HCT116 (cell line): Measurements from ENCODE around the gene SMIM24. TPM values are rescaled to one million over a fixed set of nuclear protein-coding genes. Genes with fewer than 3 reads are reported as not detected.

Experiments
- ATAC-seq: fragments of 200-7000 bp; cut with Tn5 transposase; 2 replicates; pipeline ENCODE4 v1.9.1; 2020; ENCODE audit warnings: mild to moderate bottlenecking, moderate library complexity
- BruUV-seq: library from RNA; stranded (reverse); fragments of 400-500 nt; replicated peaks from 2 replicates; lab custom pipeline; 2021; lab: Mats Ljungman, UMichigan
- CTCF ChIA-PET: fragments of 300-600 bp; sonication (Branson Sonifier 250); formaldehyde crosslinking; loops from one replicate; lab custom pipeline; 2021; ENCODE audit warnings: antibody characterized with exemption; lab: Charles Lee
- POLR2A ChIA-PET: fragments of 300-600, 350-600 bp; sonication (Branson Sonifier 250); formaldehyde crosslinking; loops from one replicate; lab custom pipeline; 2021; ENCODE audit warnings: antibody characterized with exemption; lab: Charles Lee
- RAD21 ChIA-PET, 2 experiments: fragments of 300-600 bp; sonication (Branson Sonifier 250); formaldehyde crosslinking; loops; one replicate each; lab custom pipeline; 2023; ENCODE audit warnings: low total read pairs in 2 of 2; ENCODE audit not compliant: uncharacterized antibody in 2 of 2, unreplicated experiment in 2 of 2, low non-redundant PET in 1 of 2; lab: Charles Lee
- DNase-seq: peaks from one replicate; pipeline ENCODE4 v3.0.0-alpha.2; 2010; ENCODE audit warnings: low read depth, low spot score
- H2AFZ ChIP-seq: fragments of 200-600 bp; shearing (Covaris generic), sonication (generic); 2 replicates; pipeline ENCODE4 v1.6.1; 2017; ENCODE audit warnings: low read depth, mixed run types, mixed read lengths, antibody characterized with exemption, low read length; ENCODE audit not compliant: poor library complexity, severe bottlenecking
- H3K27ac ChIP-seq: 2 replicates; pipeline ENCODE4 v1.5.1; 2012; ENCODE audit warnings: low read depth, low read length
- H3K27me3 ChIP-seq: fragments of 200-600 bp; sonication (generic); 2 replicates; pipeline ENCODE4 v1.6.1; 2016; ENCODE audit warnings: mixed run types, low read length, mixed read lengths; ENCODE audit not compliant: insufficient read depth
- H3K36me3 ChIP-seq, 2 experiments: fragments of 200-500 bp in 1 of 2; fragments of 200-600 bp in 1 of 2; sonication (Bioruptor generic) in 1 of 2; sonication (generic) in 1 of 2; 2 replicates each; pipeline versions ENCODE4 v1.5.1 to v1.6.1; 2014 to 2016; ENCODE audit warnings: low read length in 2 of 2, inconsistent platforms in 1 of 2, mixed read lengths in 1 of 2, mixed run types in 1 of 2; ENCODE audit not compliant: insufficient read depth in 2 of 2, control insufficient read depth in 1 of 2
- H3K4me1 ChIP-seq, 2 experiments: fragments of 200-600 bp in 1 of 2; sonication (generic) in 1 of 2; 2 replicates each; pipeline versions ENCODE4 v1.5.1 to v1.6.1; 2012 to 2017; ENCODE audit warnings: low read length in 2 of 2, inconsistent platforms in 1 of 2, mild to moderate bottlenecking in 1 of 2, mixed read lengths in 1 of 2, mixed run types in 1 of 2, moderate library complexity in 1 of 2; ENCODE audit not compliant: insufficient read depth in 2 of 2, control insufficient read depth in 1 of 2
- H3K4me2 ChIP-seq: fragments of 200-600 bp; sonication (generic); 2 replicates; pipeline ENCODE4 v1.6.1; 2017; ENCODE audit warnings: mixed run types, low read length, mixed read lengths
- H3K4me3 ChIP-seq, 2 experiments: fragments of 200-600 bp in 1 of 2; sonication (generic) in 1 of 2; replicated peaks in 1 of 2; 2 replicates each; pipeline ENCODE4 v1.5.1; 2011 to 2016; ENCODE audit warnings: low read length in 2 of 2, control low read depth in 1 of 2, low read depth in 1 of 2, mild to moderate bottlenecking in 1 of 2, mixed read lengths in 1 of 2, mixed run types in 1 of 2
- H3K79me2 ChIP-seq: fragments of 200-600 bp; sonication (generic); 2 replicates; pipeline ENCODE4 v1.6.1; 2017; ENCODE audit warnings: mild to moderate bottlenecking, mixed run types, low read length, moderate library complexity, mixed read lengths; ENCODE audit not compliant: insufficient read depth
- H3K9ac ChIP-seq: fragments of 200-600 bp; sonication (generic); 2 replicates; pipeline ENCODE4 v1.6.1; 2016; ENCODE audit warnings: low read length, mixed read lengths
- H3K9me2 ChIP-seq: fragments of 200-600 bp; sonication (generic), shearing (Covaris generic); 2 replicates; pipeline ENCODE4 v1.6.1; 2017; ENCODE audit warnings: mixed run types, mild to moderate bottlenecking, moderate library complexity; ENCODE audit not compliant: insufficient read depth
- H3K9me3 ChIP-seq, 2 experiments: fragments of 200-500 bp in 1 of 2; fragments of 200-600 bp in 1 of 2; sonication (Bioruptor generic) in 1 of 2; sonication (generic) in 1 of 2; 2 replicates each; pipeline ENCODE4 v1.6.1; 2014 to 2017; ENCODE audit warnings: low read length in 2 of 2, mixed read lengths in 2 of 2, inconsistent platforms in 1 of 2, low read depth in 1 of 2, mild to moderate bottlenecking in 1 of 2, mixed run types in 1 of 2, moderate library complexity in 1 of 2; ENCODE audit not compliant: control insufficient read depth in 1 of 2, insufficient read depth in 1 of 2
- H4K20me1 ChIP-seq: fragments of 200-600 bp; sonication (generic), shearing (Covaris generic); 2 replicates; pipeline ENCODE4 v1.6.1; 2017; ENCODE audit warnings: mixed run types, mild to moderate bottlenecking, moderate library complexity; ENCODE audit not compliant: insufficient read depth
- CBX3 ChIP-seq: IDR thresholded peaks from 2 replicates; pipeline ENCODE4 v1.6.1; 2012; ENCODE audit warnings: low read depth
- CEBPB ChIP-seq: IDR thresholded peaks from 2 replicates; pipeline ENCODE4 v1.6.1; 2012; ENCODE audit warnings: low read depth
- EGR1 ChIP-seq: IDR thresholded peaks from 2 replicates; pipeline ENCODE4 v1.6.1; 2012; ENCODE audit warnings: low read depth
- ELF1 ChIP-seq: IDR thresholded peaks from 2 replicates; pipeline ENCODE4 v1.6.1; 2012; ENCODE audit warnings: low read depth, borderline replicate concordance
- EZH2 ChIP-seq: fragments of 200-600 bp; sonication (generic); IDR thresholded peaks from 2 replicates; pipeline ENCODE4 v1.6.1; 2017; ENCODE audit warnings: antibody characterized with exemption, mixed run types
- EZH2phosphoT487 ChIP-seq: fragments of 200-600 bp; IDR thresholded peaks from 2 replicates; pipeline ENCODE4 v1.6.1; 2018; ENCODE audit warnings: antibody characterized with exemption, borderline replicate concordance
- FOSL1 ChIP-seq: IDR thresholded peaks from 2 replicates; pipeline ENCODE4 v1.6.1; 2012; ENCODE audit warnings: low read depth
- MAX ChIP-seq: IDR thresholded peaks from 2 replicates; pipeline ENCODE4 v1.6.1; 2012
- POLR2A ChIP-seq: IDR thresholded peaks from 2 replicates; pipeline ENCODE4 v1.7.0; 2011; ENCODE audit warnings: borderline replicate concordance; ENCODE audit not compliant: insufficient read depth, insufficient read length; ENCODE audit errors: extremely low read depth
- POLR2AphosphoS5 ChIP-seq: IDR thresholded peaks from 2 replicates; pipeline ENCODE4 v1.6.1; 2011; ENCODE audit warnings: mild to moderate bottlenecking, low read depth, low read length, moderate library complexity
- RAD21 ChIP-seq: IDR thresholded peaks from 2 replicates; pipeline ENCODE4 v1.6.1; 2012; ENCODE audit warnings: low read depth, mild to moderate bottlenecking
- REST ChIP-seq: IDR thresholded peaks from 2 replicates; pipeline ENCODE4 v1.6.1; 2012; ENCODE audit warnings: low read depth
- SIN3A ChIP-seq: IDR thresholded peaks from 2 replicates; pipeline ENCODE4 v1.6.1; 2012; ENCODE audit warnings: low read depth
- SP1 ChIP-seq: IDR thresholded peaks from 2 replicates; pipeline ENCODE4 v1.6.1; 2012; ENCODE audit warnings: low read depth
- SRF ChIP-seq: IDR thresholded peaks from 2 replicates; pipeline ENCODE4 v1.6.1; 2012; ENCODE audit warnings: low read depth
- TCF7L2 ChIP-seq: IDR thresholded peaks from 2 replicates; pipeline ENCODE4 v1.7.0; 2011; ENCODE audit warnings: borderline replicate concordance, inconsistent platforms; ENCODE audit not compliant: insufficient read depth, insufficient read length; ENCODE audit errors: extremely low read depth
- YY1 ChIP-seq: IDR thresholded peaks from 2 replicates; pipeline ENCODE4 v1.6.1; 2011; ENCODE audit warnings: low read length, low read depth, moderate library complexity, mild to moderate bottlenecking; ENCODE audit not compliant: insufficient replicate concordance; ENCODE audit errors: extremely low read depth
- ZBTB33 ChIP-seq: IDR thresholded peaks from 2 replicates; pipeline ENCODE4 v1.6.1; 2011; ENCODE audit warnings: mild to moderate bottlenecking, low read length, moderate library complexity; ENCODE audit not compliant: insufficient replicate concordance; ENCODE audit errors: extremely low read depth
- ZFX ChIP-seq: fragments of 450-650 bp; IDR thresholded peaks from 2 replicates; pipeline ENCODE4 v1.6.1; 2017
- ZNF274 ChIP-seq: fragments of 200-500 bp; sonication (Bioruptor generic); IDR thresholded peaks from 2 replicates; pipeline ENCODE4 v1.6.1; 2014; ENCODE audit warnings: mild to moderate bottlenecking, low read depth, low read length, inconsistent platforms
- intact Hi-C: fragments of 100-400 bp; cut with micrococcal nuclease; formaldehyde crosslinking; loops from 2 replicates; pipeline ENCODE4 v1.10.0; 2022
- total RNA-seq: library from RNA; stranded (reverse); gene quantifications from one replicate; pipeline ENCODE4 v1.2.1, GENCODE V29; 2021; ENCODE audit not compliant: unreplicated experiment

The SMIM24 gene
- total RNA-seq, 1 experiment from 2014 or later, result not detected

GRCh38 chr19:3518255-3518654, 37.9 kb upstream of the SMIM24 start (continued):
- TF ChIP-seq ZBTB33, result no peak
- TF ChIP-seq YY1, result no peak
- TF ChIP-seq SRF, result no peak
- TF ChIP-seq, all 23 proteins: peak for 0

- CTCF ChIA-PET, result no interaction called here
- no peaks in the 10 kb centered on the region for H4K20me1 ChIP-seq
- TF ChIP-seq CEBPB (no peak), ELF1 (no peak), SIN3A (no peak), FOSL1 (no peak), TCF7L2 (no peak), EZH2phosphoT487 (no peak), ZNF274 (no peak), EZH2 (no peak), ZFX (no peak), ZBTB33 (no peak), CBX3 (no peak), SP1 (no peak), POLR2A (no peak), POLR2AphosphoS5 (no peak), RAD21 (no peak), EGR1 (no peak), REST (no peak), MAX (no peak)
These were observed 37.3 kb upstream of the SMIM24 start for GRCh38 chr19:3517638-3518037.

More at GRCh38 chr19:3517638-3518037, 37.3 kb upstream of the SMIM24 start:
- no peaks in the 10 kb centered on the region for H3K9me2 ChIP-seq
- intact Hi-C loops, result no loop called here
- no peak overlapping the region for H3K9ac ChIP-seq
- H3K27me3 ChIP-seq, result no peaks in the 10 kb centered on the region
- H3K36me3 ChIP-seq, result peaks cover 5 to 8% of the 10 kb centered on the region in 2 experiments; a peak in 2 of 4 replicates
- peaks cover 3 to 13% of the 10 kb centered on the region in 2 experiments; a peak in 2 of 4 replicates for H3K4me1 ChIP-seq
- POLR2A ChIA-PET, result no interaction called here
- no peak overlapping the region for H3K4me2 ChIP-seq
- RAD21 ChIA-PET, result no interaction called here
- no peak overlapping the region for H3K4me3 ChIP-seq
- BruUV-seq, result no TSS peak
- no peak overlapping the region for H2AFZ ChIP-seq
- no peak for DNase-seq
- ATAC-seq, result no peak
- no peak overlapping the region for H3K27ac ChIP-seq
- H3K79me2 ChIP-seq, result peaks cover 90% of the 10 kb centered on the region
- no peaks in the 10 kb centered on the region for H3K9me3 ChIP-seq
